ENCODE results near the gene FAM20C.

- TF ChIP-seq CTCF (IDR thresholded peaks at IDR 0.05) (no peak), POLR2A (IDR thresholded peaks at IDR 0.05) (no peak)
These were observed 31.2 kb upstream of the FAM20C start for GRCh38 chr7:160958-161725.

Measured in suprapubic skin (tissue), 3 donors.